ENCODE results near the gene PPP2R3C.

DNA sequence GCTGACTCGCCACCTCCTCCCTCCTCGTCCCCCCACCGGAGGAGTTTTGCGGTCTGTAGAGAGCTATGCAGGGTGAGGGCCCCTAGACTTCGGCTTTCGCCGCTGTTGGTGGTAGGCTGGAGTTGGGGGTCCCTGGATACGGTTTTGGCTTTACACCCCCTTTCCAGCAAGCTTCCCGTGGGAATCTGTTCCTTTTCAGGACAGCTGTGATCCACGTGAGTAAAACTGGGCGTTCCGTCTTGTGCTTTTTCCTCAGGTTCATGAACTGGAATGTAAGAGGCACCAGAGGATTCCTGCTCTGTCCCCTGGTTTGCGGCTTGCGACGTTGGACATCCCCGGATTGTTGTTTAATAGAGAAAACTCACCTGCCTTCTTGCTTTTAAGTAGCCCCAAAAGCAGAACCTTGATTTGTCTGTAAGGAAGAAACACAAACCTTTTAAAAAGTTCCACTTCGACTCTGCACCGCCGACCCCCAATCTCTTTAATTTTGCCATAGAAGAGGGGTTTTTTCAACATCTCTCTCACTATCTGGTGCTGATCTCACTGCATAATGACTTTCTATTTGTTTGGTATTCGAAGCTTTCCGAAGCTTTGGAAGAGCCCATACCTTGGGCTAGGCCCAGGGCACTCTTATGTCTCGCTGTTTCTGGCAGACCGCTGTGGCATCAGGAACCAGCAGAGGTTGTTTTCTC lies 1.1 kb upstream of the PPP2R3C start:
- TF ChIP-seq, protein P1, sequence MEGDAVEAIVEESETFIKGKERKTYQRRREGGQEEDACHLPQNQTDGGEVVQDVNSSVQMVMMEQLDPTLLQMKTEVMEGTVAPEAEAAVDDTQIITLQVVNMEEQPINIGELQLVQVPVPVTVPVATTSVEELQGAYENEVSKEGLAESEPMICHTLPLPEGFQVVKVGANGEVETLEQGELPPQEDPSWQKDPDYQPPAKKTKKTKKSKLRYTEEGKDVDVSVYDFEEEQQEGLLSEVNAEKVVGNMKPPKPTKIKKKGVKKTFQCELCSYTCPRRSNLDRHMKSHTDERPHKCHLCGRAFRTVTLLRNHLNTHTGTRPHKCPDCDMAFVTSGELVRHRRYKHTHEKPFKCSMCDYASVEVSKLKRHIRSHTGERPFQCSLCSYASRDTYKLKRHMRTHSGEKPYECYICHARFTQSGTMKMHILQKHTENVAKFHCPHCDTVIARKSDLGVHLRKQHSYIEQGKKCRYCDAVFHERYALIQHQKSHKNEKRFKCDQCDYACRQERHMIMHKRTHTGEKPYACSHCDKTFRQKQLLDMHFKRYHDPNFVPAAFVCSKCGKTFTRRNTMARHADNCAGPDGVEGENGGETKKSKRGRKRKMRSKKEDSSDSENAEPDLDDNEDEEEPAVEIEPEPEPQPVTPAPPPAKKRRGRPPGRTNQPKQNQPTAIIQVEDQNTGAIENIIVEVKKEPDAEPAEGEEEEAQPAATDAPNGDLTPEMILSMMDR (IDR thresholded peaks at IDR 0.05), result no peak
- TF ChIP-seq ZFX (IDR thresholded peaks at IDR 0.05; ENCODE audit: borderline replicate concordance), result no peak
